HCT116 (cell line): ENCODE results near the gene RELL1. TPM values are rescaled to one million over a fixed set of nuclear protein-coding genes. Genes with fewer than 3 reads are reported as not detected.

Experiments used
- ATAC-seq: fragments of 200-7000 bp; cut with Tn5 transposase; 2 replicates; pipeline ENCODE4 v1.9.1; 2020; ENCODE audit warnings: mild to moderate bottlenecking, moderate library complexity
- BruUV-seq: library from RNA; stranded (reverse); fragments of 400-500 nt; replicated peaks from 2 replicates; lab custom pipeline; 2021; lab: Mats Ljungman, UMichigan
- CTCF ChIA-PET: fragments of 300-600 bp; sonication (Branson Sonifier 250); formaldehyde crosslinking; loops from one replicate; lab custom pipeline; 2021; ENCODE audit warnings: antibody characterized with exemption; lab: Charles Lee
- POLR2A ChIA-PET: fragments of 300-600, 350-600 bp; sonication (Branson Sonifier 250); formaldehyde crosslinking; loops from one replicate; lab custom pipeline; 2021; ENCODE audit warnings: antibody characterized with exemption; lab: Charles Lee
- RAD21 ChIA-PET, 2 experiments: fragments of 300-600 bp; sonication (Branson Sonifier 250); formaldehyde crosslinking; loops; one replicate each; lab custom pipeline; 2023; ENCODE audit warnings: low total read pairs in 2 of 2; ENCODE audit not compliant: uncharacterized antibody in 2 of 2, unreplicated experiment in 2 of 2, low non-redundant PET in 1 of 2; lab: Charles Lee
- DNase-seq: peaks from one replicate; pipeline ENCODE4 v3.0.0-alpha.2; 2010; ENCODE audit warnings: low read depth, low spot score
- H2AFZ ChIP-seq: fragments of 200-600 bp; shearing (Covaris generic), sonication (generic); 2 replicates; pipeline ENCODE4 v1.6.1; 2017; ENCODE audit warnings: low read depth, mixed run types, mixed read lengths, antibody characterized with exemption, low read length; ENCODE audit not compliant: poor library complexity, severe bottlenecking
- H3K27ac ChIP-seq: 2 replicates; pipeline ENCODE4 v1.5.1; 2012; ENCODE audit warnings: low read depth, low read length
- H3K27me3 ChIP-seq: fragments of 200-600 bp; sonication (generic); 2 replicates; pipeline ENCODE4 v1.6.1; 2016; ENCODE audit warnings: mixed run types, low read length, mixed read lengths; ENCODE audit not compliant: insufficient read depth
- H3K36me3 ChIP-seq, 2 experiments: fragments of 200-500 bp in 1 of 2; fragments of 200-600 bp in 1 of 2; sonication (Bioruptor generic) in 1 of 2; sonication (generic) in 1 of 2; 2 replicates each; pipeline versions ENCODE4 v1.5.1 to v1.6.1; 2014 to 2016; ENCODE audit warnings: low read length in 2 of 2, inconsistent platforms in 1 of 2, mixed read lengths in 1 of 2, mixed run types in 1 of 2; ENCODE audit not compliant: insufficient read depth in 2 of 2, control insufficient read depth in 1 of 2
- H3K4me1 ChIP-seq, 2 experiments: fragments of 200-600 bp in 1 of 2; sonication (generic) in 1 of 2; 2 replicates each; pipeline versions ENCODE4 v1.5.1 to v1.6.1; 2012 to 2017; ENCODE audit warnings: low read length in 2 of 2, inconsistent platforms in 1 of 2, mild to moderate bottlenecking in 1 of 2, mixed read lengths in 1 of 2, mixed run types in 1 of 2, moderate library complexity in 1 of 2; ENCODE audit not compliant: insufficient read depth in 2 of 2, control insufficient read depth in 1 of 2
- H3K4me2 ChIP-seq: fragments of 200-600 bp; sonication (generic); 2 replicates; pipeline ENCODE4 v1.6.1; 2017; ENCODE audit warnings: mixed run types, low read length, mixed read lengths
- H3K4me3 ChIP-seq, 2 experiments: fragments of 200-600 bp in 1 of 2; sonication (generic) in 1 of 2; replicated peaks in 1 of 2; 2 replicates each; pipeline ENCODE4 v1.5.1; 2011 to 2016; ENCODE audit warnings: low read length in 2 of 2, control low read depth in 1 of 2, low read depth in 1 of 2, mild to moderate bottlenecking in 1 of 2, mixed read lengths in 1 of 2, mixed run types in 1 of 2
- H3K79me2 ChIP-seq: fragments of 200-600 bp; sonication (generic); 2 replicates; pipeline ENCODE4 v1.6.1; 2017; ENCODE audit warnings: mild to moderate bottlenecking, mixed run types, low read length, moderate library complexity, mixed read lengths; ENCODE audit not compliant: insufficient read depth
- H3K9ac ChIP-seq: fragments of 200-600 bp; sonication (generic); 2 replicates; pipeline ENCODE4 v1.6.1; 2016; ENCODE audit warnings: low read length, mixed read lengths
- H3K9me2 ChIP-seq: fragments of 200-600 bp; sonication (generic), shearing (Covaris generic); 2 replicates; pipeline ENCODE4 v1.6.1; 2017; ENCODE audit warnings: mixed run types, mild to moderate bottlenecking, moderate library complexity; ENCODE audit not compliant: insufficient read depth
- H3K9me3 ChIP-seq, 2 experiments: fragments of 200-500 bp in 1 of 2; fragments of 200-600 bp in 1 of 2; sonication (Bioruptor generic) in 1 of 2; sonication (generic) in 1 of 2; 2 replicates each; pipeline ENCODE4 v1.6.1; 2014 to 2017; ENCODE audit warnings: low read length in 2 of 2, mixed read lengths in 2 of 2, inconsistent platforms in 1 of 2, low read depth in 1 of 2, mild to moderate bottlenecking in 1 of 2, mixed run types in 1 of 2, moderate library complexity in 1 of 2; ENCODE audit not compliant: control insufficient read depth in 1 of 2, insufficient read depth in 1 of 2
- H4K20me1 ChIP-seq: fragments of 200-600 bp; sonication (generic), shearing (Covaris generic); 2 replicates; pipeline ENCODE4 v1.6.1; 2017; ENCODE audit warnings: mixed run types, mild to moderate bottlenecking, moderate library complexity; ENCODE audit not compliant: insufficient read depth
- CEBPB ChIP-seq: IDR thresholded peaks from 2 replicates; pipeline ENCODE4 v1.6.1; 2012; ENCODE audit warnings: low read depth
- CTCF ChIP-seq, 3 experiments: fragments of 200-600 bp in 1 of 3; sonication (generic) in 1 of 3; IDR thresholded peaks in 2 of 3; conservative IDR thresholded peaks in 1 of 3; 2 replicates each; pipeline ENCODE4 v1.5.1; 2012 to 2017; ENCODE audit warnings: low read depth in 2 of 3, low read length in 2 of 3, antibody characterized with exemption in 1 of 3, borderline replicate concordance in 1 of 3, control low read depth in 1 of 3, mild to moderate bottlenecking in 1 of 3, mixed read lengths in 1 of 3, mixed run types in 1 of 3, moderate library complexity in 1 of 3; ENCODE audit not compliant: insufficient read depth in 1 of 3
- ELF1 ChIP-seq: IDR thresholded peaks from 2 replicates; pipeline ENCODE4 v1.6.1; 2012; ENCODE audit warnings: low read depth, borderline replicate concordance
- MAX ChIP-seq: IDR thresholded peaks from 2 replicates; pipeline ENCODE4 v1.6.1; 2012
- RAD21 ChIP-seq: IDR thresholded peaks from 2 replicates; pipeline ENCODE4 v1.6.1; 2012; ENCODE audit warnings: low read depth, mild to moderate bottlenecking
- YY1 ChIP-seq: IDR thresholded peaks from 2 replicates; pipeline ENCODE4 v1.6.1; 2011; ENCODE audit warnings: low read length, low read depth, moderate library complexity, mild to moderate bottlenecking; ENCODE audit not compliant: insufficient replicate concordance; ENCODE audit errors: extremely low read depth
- ZBTB33 ChIP-seq: IDR thresholded peaks from 2 replicates; pipeline ENCODE4 v1.6.1; 2011; ENCODE audit warnings: mild to moderate bottlenecking, low read length, moderate library complexity; ENCODE audit not compliant: insufficient replicate concordance; ENCODE audit errors: extremely low read depth
- intact Hi-C: fragments of 100-400 bp; cut with micrococcal nuclease; formaldehyde crosslinking; loops from 2 replicates; pipeline ENCODE4 v1.10.0; 2022
- total RNA-seq: library from RNA; stranded (reverse); gene quantifications from one replicate; pipeline ENCODE4 v1.2.1, GENCODE V29; 2021; ENCODE audit not compliant: unreplicated experiment

The RELL1 gene
- total RNA-seq, 1 experiment from 2014 or later, result 30.2 TPM

GRCh38 chr4:37603070-37603468, 83.1 kb downstream of the RELL1 start:
- no peak for TF ChIP-seq ZBTB33
- TF ChIP-seq RAD21, result peak; percentile 98
- TF ChIP-seq ELF1, result no peak
- no peak for TF ChIP-seq CEBPB
- TF ChIP-seq YY1, result peak; percentile 35
- peak; percentile 94 to 99 (median 99) for TF ChIP-seq CTCF (IDR thresholded peaks at IDR 0.05 in 2 of 3, conservative IDR thresholded peaks at IDR 0.05 in 1 of 3; ENCODE audit: borderline replicate concordance in 1 of 3, insufficient read depth in 1 of 3, low read depth in 2 of 3, low read length in 2 of 3)
- TF ChIP-seq MAX, result peak; percentile 25; the same call in 1 of the 2 replicates
- TF ChIP-seq, all 23 proteins: peak for 4
- peak; percentile 41 for DNase-seq
- peak overlapping the region; percentile 48 for H3K4me2 ChIP-seq
- H3K9me3 ChIP-seq, result no peaks in the 10 kb centered on the region
- intact Hi-C loops, result loop anchor here (1.0 to 5.0 kb wide), 6 partner anchors 44 to 434 kb away; partner anchors contain the start of gene RELL1
- BruUV-seq, result no TSS peak
- no peaks in the 10 kb centered on the region for H3K27me3 ChIP-seq
- RAD21 ChIA-PET, result interaction anchor here (1.4 to 2.0 kb wide), 2 partner anchors 64 to 199 kb away, joined by 6 to 14 read pairs; no protein-coding TSS in a partner anchor
- CTCF ChIA-PET, result interaction anchor here (1.0 to 2.8 kb wide), 13 partner anchors 10 to 432 kb away, joined by 3 to 49 read pairs (median 5); partner anchors contain the start of genes PGM2 and RELL1
- no peak overlapping the region for H3K4me3 ChIP-seq
- H3K9me2 ChIP-seq, result no peaks in the 10 kb centered on the region
- peak overlapping the region; percentile 57 for H2AFZ ChIP-seq
- no peak overlapping the region for H3K27ac ChIP-seq
- H3K79me2 ChIP-seq, result no peaks in the 10 kb centered on the region
- no peaks in the 10 kb centered on the region for H3K36me3 ChIP-seq
- no peak overlapping the region for H3K9ac ChIP-seq
- peaks cover 3 to 21% of the 10 kb centered on the region in 2 experiments; a peak in 2 of 4 replicates for H3K4me1 ChIP-seq
- ATAC-seq, result peak; percentile 97
- POLR2A ChIA-PET, result interaction anchor here (1.9 kb wide), 1 partner anchor 199 kb away, joined by 10 read pairs; no protein-coding TSS in a partner anchor
- no peaks in the 10 kb centered on the region for H4K20me1 ChIP-seq
